MCF 10A (cell line): ENCODE measurements around the gene MPLKIP. TPM values are rescaled to one million over a fixed set of nuclear protein-coding genes. Genes with fewer than 3 reads are reported as not detected.

Experiments
- BruUV-seq: library from RNA; stranded (reverse); fragments of 400-500 nt; replicated peaks from 2 replicates; lab custom pipeline; 2021; lab: Mats Ljungman, UMichigan
- CTCF ChIA-PET: fragments of 300-600 bp; sonication (Branson Sonifier 250); formaldehyde crosslinking; extraction: SDS; loops from one replicate; lab custom pipeline; 2021; ENCODE audit warnings: antibody characterized with exemption, inconsistent platforms; lab: Yijun Ruan, JAX
- POLR2A ChIA-PET: fragments of 300-600, 350-650 bp; sonication (Branson Sonifier 250); formaldehyde crosslinking; extraction: SDS; loops from one replicate; lab custom pipeline; 2020; ENCODE audit warnings: antibody characterized with exemption, inconsistent platforms; lab: Yijun Ruan, JAX
- DNase-seq: peaks from one replicate; pipeline ENCODE4 v3.0.0-alpha.2; 2018; ENCODE audit not compliant: unreplicated experiment
- H3K27ac Mint-ChIP-seq: one replicate; pipeline ENCODE4 v1.8.0; 2022; ENCODE audit warnings: mild to moderate bottlenecking, low read depth, mixed read lengths; ENCODE audit not compliant: unreplicated experiment
- H3K27me3 Mint-ChIP-seq: one replicate; pipeline ENCODE4 v1.8.0; 2022; ENCODE audit warnings: mixed read lengths; ENCODE audit not compliant: insufficient read depth, unreplicated experiment
- H3K36me3 Mint-ChIP-seq: one replicate; pipeline ENCODE4 v1.8.0; 2022; ENCODE audit warnings: mild to moderate bottlenecking, moderate library complexity, mixed read lengths; ENCODE audit not compliant: insufficient read depth, unreplicated experiment
- H3K4me1 Mint-ChIP-seq: one replicate; pipeline ENCODE4 v1.8.0; 2022; ENCODE audit warnings: mixed read lengths; ENCODE audit not compliant: insufficient read depth, unreplicated experiment
- H3K4me3 Mint-ChIP-seq: one replicate; pipeline ENCODE4 v1.8.0; 2022; ENCODE audit warnings: mild to moderate bottlenecking, moderate library complexity, mixed read lengths; ENCODE audit not compliant: unreplicated experiment
- H3K9me3 Mint-ChIP-seq: one replicate; pipeline ENCODE4 v1.8.0; 2022; ENCODE audit warnings: mixed read lengths; ENCODE audit not compliant: unreplicated experiment
- intact Hi-C: fragments of 100-400 bp; cut with micrococcal nuclease; formaldehyde crosslinking; loops from 2 replicates; pipeline ENCODE4 v1.14.1; 2022
- total RNA-seq: library from RNA; stranded (reverse); gene quantifications from 2 replicates; pipeline ENCODE4 v1.2.3, GENCODE V29; 2022
- TF ChIP-seq, protein P1 (sequence below): fragments of 200-600 bp; IDR thresholded peaks from one replicate; pipeline ENCODE4 v1.8.0; 2022; ENCODE audit warnings: antibody characterized with exemption, mild to moderate bottlenecking; ENCODE audit not compliant: unreplicated experiment

The MPLKIP gene
- total RNA-seq, 1 experiment from 2014 or later = 30.6 TPM

DNA sequence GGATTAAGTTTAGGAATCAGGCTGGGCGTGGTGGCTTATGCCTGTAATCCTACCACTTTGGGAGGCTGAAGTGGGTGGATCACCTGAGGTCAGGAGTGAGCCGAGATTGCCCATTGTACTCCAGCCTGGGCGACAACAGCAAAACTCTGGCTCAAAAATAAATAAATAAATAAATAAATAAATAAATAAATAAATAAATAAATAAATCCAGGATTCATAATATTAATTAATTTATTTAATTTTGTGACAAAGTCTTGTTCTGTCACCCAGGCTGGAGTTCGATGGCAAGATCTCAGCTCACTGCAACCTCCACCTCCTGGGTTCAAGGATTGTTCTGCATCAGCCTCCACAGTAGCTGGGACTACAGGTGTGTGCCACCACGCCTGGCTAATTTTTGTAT is 4.6 kb upstream of the MPLKIP start:
- no peak overlapping the region for H3K4me3 Mint-ChIP-seq
- intact Hi-C loops = no loop called here
- DNase-seq = no peak
- ChIA-PET POLR2A (no interaction called here), CTCF (interaction anchor here (0.7 kb wide), 1 partner anchor 440 kb away, joined by 4 read pairs; no protein-coding TSS in a partner anchor)
- H3K36me3 Mint-ChIP-seq = peaks cover 10% of the 10 kb centered on the region
- H3K4me1 Mint-ChIP-seq = peaks cover 6% of the 10 kb centered on the region
- H3K27me3 Mint-ChIP-seq = no peaks in the 10 kb centered on the region
- TF ChIP-seq, protein P1, sequence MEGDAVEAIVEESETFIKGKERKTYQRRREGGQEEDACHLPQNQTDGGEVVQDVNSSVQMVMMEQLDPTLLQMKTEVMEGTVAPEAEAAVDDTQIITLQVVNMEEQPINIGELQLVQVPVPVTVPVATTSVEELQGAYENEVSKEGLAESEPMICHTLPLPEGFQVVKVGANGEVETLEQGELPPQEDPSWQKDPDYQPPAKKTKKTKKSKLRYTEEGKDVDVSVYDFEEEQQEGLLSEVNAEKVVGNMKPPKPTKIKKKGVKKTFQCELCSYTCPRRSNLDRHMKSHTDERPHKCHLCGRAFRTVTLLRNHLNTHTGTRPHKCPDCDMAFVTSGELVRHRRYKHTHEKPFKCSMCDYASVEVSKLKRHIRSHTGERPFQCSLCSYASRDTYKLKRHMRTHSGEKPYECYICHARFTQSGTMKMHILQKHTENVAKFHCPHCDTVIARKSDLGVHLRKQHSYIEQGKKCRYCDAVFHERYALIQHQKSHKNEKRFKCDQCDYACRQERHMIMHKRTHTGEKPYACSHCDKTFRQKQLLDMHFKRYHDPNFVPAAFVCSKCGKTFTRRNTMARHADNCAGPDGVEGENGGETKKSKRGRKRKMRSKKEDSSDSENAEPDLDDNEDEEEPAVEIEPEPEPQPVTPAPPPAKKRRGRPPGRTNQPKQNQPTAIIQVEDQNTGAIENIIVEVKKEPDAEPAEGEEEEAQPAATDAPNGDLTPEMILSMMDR = no peak
- no peaks in the 10 kb centered on the region for H3K9me3 Mint-ChIP-seq
- BruUV-seq = no TSS peak
- H3K27ac Mint-ChIP-seq = no peak overlapping the region

GRCh38 chr7:40137563-40137962 is 3.1 kb upstream of the MPLKIP start:
- no peaks in the 10 kb centered on the region for H3K9me3 Mint-ChIP-seq
- ChIA-PET CTCF (no interaction called here), POLR2A (no interaction called here)
- peaks cover 12% of the 10 kb centered on the region for H3K4me1 Mint-ChIP-seq
- no peak overlapping the region for H3K27ac Mint-ChIP-seq
- BruUV-seq = no TSS peak
- H3K4me3 Mint-ChIP-seq = no peak overlapping the region
- intact Hi-C loops = no loop called here
- no peaks in the 10 kb centered on the region for H3K27me3 Mint-ChIP-seq
- no peak for DNase-seq
- TF ChIP-seq, protein P1 = no peak
- peaks cover 14% of the 10 kb centered on the region for H3K36me3 Mint-ChIP-seq

DNA sequence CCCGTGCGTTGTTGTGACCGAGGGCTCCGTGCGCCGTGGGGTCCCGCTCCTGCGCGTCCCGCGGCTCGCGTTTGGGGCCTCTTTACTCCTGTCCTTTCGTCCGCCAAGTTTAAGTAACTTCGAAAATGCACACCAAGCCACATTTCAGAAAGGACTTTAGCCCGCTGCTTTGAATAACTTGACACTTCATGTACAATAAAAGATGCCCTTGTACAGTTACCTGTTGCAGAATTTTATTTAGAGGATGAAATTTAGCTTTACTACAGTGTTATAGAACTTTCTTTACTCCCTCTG is 842 bp upstream of the MPLKIP start:
- ChIA-PET CTCF (interaction anchor here (0.5 to 1.8 kb wide), 9 partner anchors 17 to 601 kb away, joined by 3 to 7 read pairs (median 4); no protein-coding TSS in a partner anchor), POLR2A (interaction anchor here (0.6 to 3.3 kb wide), 17 partner anchors 10 to 1998 kb away, joined by 3 to 26 read pairs (median 4); partner anchors contain the start of genes CDK13 and RALA)
- TF ChIP-seq, protein P1 = no peak
- TSS peak; percentile 56 for BruUV-seq
- Mint-ChIP-seq H3K27ac (no peak overlapping the region), H3K27me3 (no peaks in the 10 kb centered on the region), H3K36me3 (peaks cover 28% of the 10 kb centered on the region), H3K9me3 (no peaks in the 10 kb centered on the region), H3K4me1 (peaks cover 12% of the 10 kb centered on the region), H3K4me3 (peak overlapping the region; percentile 84)
- DNase-seq = peak; percentile 4
- intact Hi-C loops = loop anchor here (2.0 kb wide), 1 partner anchor 238 kb away; no protein-coding TSS in a partner anchor

DNA sequence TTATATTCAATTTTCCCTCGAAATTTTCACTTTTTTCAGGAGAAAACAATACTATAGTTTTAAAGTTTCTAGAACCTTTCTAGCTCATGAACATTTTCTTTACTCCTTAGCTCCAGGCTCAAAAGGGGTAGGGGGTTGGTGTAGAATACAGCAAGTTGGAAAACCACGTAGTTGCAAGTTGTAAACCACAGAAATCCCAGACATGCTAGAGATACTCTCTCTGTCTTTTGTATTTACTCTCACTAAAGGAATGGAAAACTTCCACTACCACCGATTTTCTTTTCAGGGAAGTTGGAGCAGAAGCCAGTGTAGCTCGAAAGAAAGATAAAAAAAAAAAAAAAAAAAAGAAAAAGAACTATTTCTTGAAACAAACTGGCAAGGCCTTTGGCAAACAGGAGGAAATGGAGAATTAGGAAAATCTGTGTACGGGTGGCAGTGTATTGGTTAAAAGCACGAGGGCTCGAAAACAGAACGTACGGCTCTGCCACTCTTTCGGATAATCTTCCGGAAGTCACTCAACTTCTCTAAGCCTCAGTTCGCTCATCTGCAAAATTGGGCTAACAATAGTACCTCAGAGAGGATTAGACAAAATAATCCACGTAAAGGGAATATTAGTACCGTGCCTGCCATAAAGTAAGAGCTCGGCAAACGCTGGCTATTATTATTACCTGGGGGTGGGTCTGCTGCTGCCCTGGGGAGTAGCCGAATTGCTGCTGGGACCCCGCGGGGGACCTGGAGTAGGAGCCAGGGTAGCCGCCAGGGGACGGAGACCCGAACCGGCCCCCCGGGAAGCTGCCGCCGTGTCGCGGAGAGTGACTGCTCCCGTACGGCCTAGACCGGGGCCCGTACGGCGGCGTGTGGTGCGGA is 628 bp downstream of the MPLKIP start:
- H3K4me1 Mint-ChIP-seq = peaks cover 12% of the 10 kb centered on the region
- peak overlapping the region; percentile 93 for H3K27ac Mint-ChIP-seq
- H3K27me3 Mint-ChIP-seq = no peaks in the 10 kb centered on the region
- no peaks in the 10 kb centered on the region for H3K9me3 Mint-ChIP-seq
- peak overlapping the region; percentile 84 for H3K4me3 Mint-ChIP-seq
- H3K36me3 Mint-ChIP-seq = peaks cover 26% of the 10 kb centered on the region
- TF ChIP-seq, protein P1 = no peak
- CTCF ChIA-PET = interaction anchor here (0.5 to 1.8 kb wide), 15 partner anchors 10 to 1802 kb away, joined by 3 to 7 read pairs (median 3); no protein-coding TSS in a partner anchor
- TSS peak; percentile 70 for BruUV-seq
- POLR2A ChIA-PET = interaction anchor here (0.6 to 3.3 kb wide), 16 partner anchors 9 to 1999 kb away, joined by 3 to 26 read pairs (median 4); partner anchors contain the start of gene CDK13
- DNase-seq = peak; percentile 33
- intact Hi-C loops = loop anchor here (2.0 kb wide), 1 partner anchor 237 kb away; no protein-coding TSS in a partner anchor
